ENCODE data around the gene ANK3. TPM values are rescaled to one million over a fixed set of nuclear protein-coding genes. Genes with fewer than 3 reads are reported as not detected.
A peak's percentile ranks its signal among the peaks of the same experiment; 100 is the strongest.

ANK3 gene
- total RNA-seq, 1 experiment from 2014 or later = 0.97 TPM

- Histone ChIP-seq H3K27me3 (replicated peaks) (no peaks in the 10 kb centered on the region), H3K27ac (no peak overlapping the region), H3K9me3 (replicated peaks) (no peaks in the 10 kb centered on the region), H3K4me3 (no peak overlapping the region), H3K4me1 (replicated peaks) (peaks cover 33% of the 10 kb centered on the region), H3K36me3 (no peaks in the 10 kb centered on the region)
- DNase-seq (ENCODE audit: low read depth in 1 of 2, low spot score in 2 of 2) = no peak
Observed at GRCh38 chr10:60422809-60423208, 33.1 kb upstream of the ANK3 start.

- Histone ChIP-seq H3K9me3 (replicated peaks) (no peaks in the 10 kb centered on the region), H3K4me1 (replicated peaks) (peaks cover 25% of the 10 kb centered on the region), H3K27me3 (replicated peaks) (no peaks in the 10 kb centered on the region), H3K36me3 (no peaks in the 10 kb centered on the region), H3K27ac (no peak overlapping the region), H3K4me3 (no peak overlapping the region)
- DNase-seq (ENCODE audit: low read depth in 1 of 2, low spot score in 2 of 2) = no peak
Observed at GRCh38 chr10:60420991-60421894, 31.6 kb upstream of the ANK3 start.

GRCh38 chr10:60419249-60419648 is 29.6 kb upstream of the ANK3 start:
- Histone ChIP-seq H3K36me3 (no peaks in the 10 kb centered on the region), H3K27ac (no peak overlapping the region), H3K4me1 (replicated peaks) (peaks cover 17% of the 10 kb centered on the region), H3K9me3 (replicated peaks) (no peaks in the 10 kb centered on the region), H3K27me3 (replicated peaks) (no peaks in the 10 kb centered on the region), H3K4me3 (no peak overlapping the region)
- no peak for DNase-seq (ENCODE audit: low read depth in 1 of 2, low spot score in 2 of 2)

- no peak for DNase-seq (ENCODE audit: low read depth in 1 of 2, low spot score in 2 of 2)
- no peaks in the 10 kb centered on the region for H3K36me3 ChIP-seq
- no peaks in the 10 kb centered on the region for H3K9me3 ChIP-seq (replicated peaks)
- no peaks in the 10 kb centered on the region for H3K27me3 ChIP-seq (replicated peaks)
- H3K4me1 ChIP-seq (replicated peaks) = peaks cover 13% of the 10 kb centered on the region
- no peak overlapping the region for H3K27ac ChIP-seq
- no peak overlapping the region for H3K4me3 ChIP-seq
Observed at GRCh38 chr10:60417901-60418300, 28.2 kb upstream of the ANK3 start.

GRCh38 chr10:60417024-60417423 is 27.3 kb upstream of the ANK3 start:
- Histone ChIP-seq H3K4me3 (no peak overlapping the region), H3K36me3 (no peaks in the 10 kb centered on the region), H3K27me3 (replicated peaks) (no peaks in the 10 kb centered on the region), H3K4me1 (replicated peaks) (peaks cover 13% of the 10 kb centered on the region), H3K27ac (no peak overlapping the region), H3K9me3 (replicated peaks) (no peaks in the 10 kb centered on the region)
- no peak for DNase-seq (ENCODE audit: low read depth in 1 of 2, low spot score in 2 of 2)

- no peak overlapping the region for H3K27ac ChIP-seq
- no peaks in the 10 kb centered on the region for H3K9me3 ChIP-seq (replicated peaks)
- no peaks in the 10 kb centered on the region for H3K36me3 ChIP-seq
- no peak overlapping the region for H3K4me3 ChIP-seq
- no peaks in the 10 kb centered on the region for H3K27me3 ChIP-seq (replicated peaks)
- peak; percentile 62 to 74 for DNase-seq (ENCODE audit: low read depth in 1 of 2, low spot score in 2 of 2)
- peaks cover 13% of the 10 kb centered on the region for H3K4me1 ChIP-seq (replicated peaks)
Observed at GRCh38 chr10:60414877-60415585, 25.4 kb upstream of the ANK3 start.

- Histone ChIP-seq H3K4me3 (no peak overlapping the region), H3K9me3 (replicated peaks) (no peaks in the 10 kb centered on the region), H3K27me3 (replicated peaks) (no peaks in the 10 kb centered on the region), H3K4me1 (replicated peaks) (peaks cover 13% of the 10 kb centered on the region), H3K36me3 (no peaks in the 10 kb centered on the region), H3K27ac (peak overlapping the region; percentile 10; the same call in 1 of the 2 replicates)
- DNase-seq (ENCODE audit: low read depth in 1 of 2, low spot score in 2 of 2) = no peak
Observed at GRCh38 chr10:60414111-60414510, 24.4 kb upstream of the ANK3 start.

- Histone ChIP-seq H3K9me3 (replicated peaks) (no peaks in the 10 kb centered on the region), H3K27ac (no peak overlapping the region)
- DNase-seq (ENCODE audit: low read depth in 1 of 2, low spot score in 2 of 2) = no peak
Observed at GRCh38 chr10:60413306-60414012, 23.8 kb upstream of the ANK3 start.

GRCh38 chr10:60410970-60411369 is 21.3 kb upstream of the ANK3 start:
- Histone ChIP-seq H3K27me3 (replicated peaks) (no peaks in the 10 kb centered on the region), H3K4me3 (no peak overlapping the region), H3K27ac (no peak overlapping the region), H3K36me3 (no peaks in the 10 kb centered on the region), H3K4me1 (replicated peaks) (peaks cover 13% of the 10 kb centered on the region), H3K9me3 (replicated peaks) (no peaks in the 10 kb centered on the region)
- no peak for DNase-seq (ENCODE audit: low read depth in 1 of 2, low spot score in 2 of 2)

More at GRCh38 chr10:60413306-60414012, 23.8 kb upstream of the ANK3 start:
- no peaks in the 10 kb centered on the region for H3K27me3 ChIP-seq (replicated peaks)
- H3K4me1 ChIP-seq (replicated peaks) = peaks cover 13% of the 10 kb centered on the region
- H3K36me3 ChIP-seq = no peaks in the 10 kb centered on the region
- H3K4me3 ChIP-seq = no peak overlapping the region

- H3K27ac ChIP-seq = no peak overlapping the region
- H3K9me3 ChIP-seq (replicated peaks) = no peaks in the 10 kb centered on the region
- no peaks in the 10 kb centered on the region for H3K27me3 ChIP-seq (replicated peaks)
- no peak overlapping the region for H3K4me3 ChIP-seq
- H3K4me1 ChIP-seq (replicated peaks) = peaks cover 2% of the 10 kb centered on the region
- DNase-seq (ENCODE audit: low read depth in 1 of 2, low spot score in 2 of 2) = no peak
- H3K36me3 ChIP-seq = no peaks in the 10 kb centered on the region
Observed at GRCh38 chr10:60409202-60409601, 19.5 kb upstream of the ANK3 start.

GRCh38 chr10:60406182-60406581 is 16.5 kb upstream of the ANK3 start:
- Histone ChIP-seq H3K36me3 (no peaks in the 10 kb centered on the region), H3K4me3 (no peak overlapping the region), H3K27ac (no peak overlapping the region), H3K27me3 (replicated peaks) (no peaks in the 10 kb centered on the region), H3K4me1 (replicated peaks) (no peaks in the 10 kb centered on the region; the same call in 1 of the 2 replicates), H3K9me3 (replicated peaks) (no peaks in the 10 kb centered on the region)
- DNase-seq (ENCODE audit: low read depth in 1 of 2, low spot score in 2 of 2) = no peak

GRCh38 chr10:60405172-60405571 is 15.5 kb upstream of the ANK3 start:
- Histone ChIP-seq H3K27me3 (replicated peaks) (no peaks in the 10 kb centered on the region), H3K4me1 (replicated peaks) (no peaks in the 10 kb centered on the region), H3K36me3 (no peaks in the 10 kb centered on the region), H3K27ac (no peak overlapping the region), H3K4me3 (no peak overlapping the region), H3K9me3 (replicated peaks) (no peaks in the 10 kb centered on the region)
- no peak for DNase-seq (ENCODE audit: low read depth in 1 of 2, low spot score in 2 of 2)

- Histone ChIP-seq H3K4me1 (replicated peaks) (no peaks in the 10 kb centered on the region), H3K9me3 (replicated peaks) (no peaks in the 10 kb centered on the region), H3K4me3 (no peak overlapping the region), H3K36me3 (no peaks in the 10 kb centered on the region), H3K27ac (no peak overlapping the region), H3K27me3 (replicated peaks) (no peaks in the 10 kb centered on the region)
- DNase-seq (ENCODE audit: low read depth in 1 of 2, low spot score in 2 of 2) = no peak
Observed at GRCh38 chr10:60403168-60403873, 13.6 kb upstream of the ANK3 start.

Data from SJSA1 (cell line).